GM10266 (cell line): Measurements from ENCODE around the gene DNAL1.

ENCODE experiments used
- DNase-seq: peaks from one replicate; pipeline ENCODE4 v3.0.0; 2012; ENCODE audit errors: extremely low spot score
- CTCF ChIP-seq: IDR thresholded peaks from 2 replicates; pipeline ENCODE4 v1.5.1; 2012; ENCODE audit warnings: mild to moderate bottlenecking, low read depth; ENCODE audit not compliant: control insufficient read depth, insufficient read depth; ENCODE audit errors: missing control alignments

DNAL1 gene

GRCh38 chr14:73742520-73743238 is 97.9 kb downstream of the DNAL1 start:
- TF ChIP-seq CTCF = no peak
- DNase-seq = no peak

- DNase-seq = no peak
- no peak for TF ChIP-seq CTCF
Measured at GRCh38 chr14:73743431-73743931, 98.7 kb downstream of the DNAL1 start.

GRCh38 chr14:73744175-73744867 is 99.5 kb downstream of the DNAL1 start:
- no peak for DNase-seq
- TF ChIP-seq CTCF = no peak

GRCh38 chr14:73744874-73745529 is 100.2 kb downstream of the DNAL1 start:
- no peak for TF ChIP-seq CTCF
- no peak for DNase-seq

- DNase-seq = no peak
Measured at GRCh38 chr14:73745571-73746519, 101.1 kb downstream of the DNAL1 start.

More at GRCh38 chr14:73745571-73746519, 101.1 kb downstream of the DNAL1 start:
- TF ChIP-seq CTCF = no peak
